Testis (tissue), 2 donors: ENCODE measurements around the gene KIF2A.

Experiments used
- CTCF ChIP-seq, 3 experiments: fragments of 450-650 bp in 2 of 3; fragments of 200-600 bp in 1 of 3; sonication (generic) in 1 of 3; IDR thresholded peaks; one replicate each; pipeline ENCODE4 v1.5.1; 2016 to 2019; ENCODE audit warnings: antibody characterized with exemption in 3 of 3, mild to moderate bottlenecking in 2 of 3, moderate library complexity in 1 of 3
- POLR2A ChIP-seq: fragments of 450-650 bp; IDR thresholded peaks from one replicate; pipeline ENCODE4 v1.6.1; 2017; ENCODE audit warnings: antibody characterized with exemption, mild to moderate bottlenecking, moderate library complexity

- TF ChIP-seq POLR2A (no peak), CTCF (IDR thresholded peaks at IDR 0.05) (no peak)
These were observed 56.7 kb downstream of the KIF2A start for GRCh38 chr5:62362701-62363100.
